AG10803 (cell line): ENCODE results near the gene RPS6KA1.

ENCODE experiments used
- DNase-seq: peaks from one replicate; pipeline ENCODE4 v3.0.0; 2010; ENCODE audit warnings: low read depth
- H3K4me3 ChIP-seq: 2 replicates; pipeline ENCODE4 v1.5.1; 2011; ENCODE audit warnings: mild to moderate bottlenecking, low read length, control low read depth
- CTCF ChIP-seq: conservative IDR thresholded peaks from 2 replicates; pipeline ENCODE4 v1.5.1; 2011; ENCODE audit warnings: mild to moderate bottlenecking, low read length, control low read depth, inconsistent platforms

RPS6KA1 gene

GRCh38 chr1:26545969-26546323 lies 16.4 kb downstream of the RPS6KA1 start:
- H3K4me3 ChIP-seq = no peak overlapping the region
- no peak for DNase-seq
- no peak for TF ChIP-seq CTCF

GRCh38 chr1:26546375-26546774 lies 16.8 kb downstream of the RPS6KA1 start:
- no peak overlapping the region for H3K4me3 ChIP-seq
- DNase-seq = no peak
- no peak for TF ChIP-seq CTCF

GRCh38 chr1:26546819-26547218 lies 17.3 kb downstream of the RPS6KA1 start:
- no peak for DNase-seq
- TF ChIP-seq CTCF = no peak
- no peak overlapping the region for H3K4me3 ChIP-seq

GRCh38 chr1:26548841-26549240 lies 19.3 kb downstream of the RPS6KA1 start:
- no peak for TF ChIP-seq CTCF
- no peak overlapping the region for H3K4me3 ChIP-seq
- DNase-seq = no peak

GRCh38 chr1:26550946-26551345 lies 21.4 kb downstream of the RPS6KA1 start:
- H3K4me3 ChIP-seq = no peak overlapping the region
- no peak for DNase-seq
- no peak for TF ChIP-seq CTCF

GRCh38 chr1:26552720-26553119 lies 23.2 kb downstream of the RPS6KA1 start:
- DNase-seq = no peak
- no peak overlapping the region for H3K4me3 ChIP-seq
- no peak for TF ChIP-seq CTCF

- no peak for TF ChIP-seq CTCF
- H3K4me3 ChIP-seq = no peak overlapping the region
- no peak for DNase-seq
These were observed 24.6 kb downstream of the RPS6KA1 start for GRCh38 chr1:26553942-26554682.
